ENCODE results near the gene OR11A1. TPM values are rescaled to one million over a fixed set of nuclear protein-coding genes. Genes with fewer than 3 reads are reported as not detected.

The OR11A1 gene
- under 0.01 TPM for total RNA-seq
- 0.02 TPM for polyA plus RNA-seq
- long read RNA-seq, donor 1: 0 reads
- long read RNA-seq, donor 2: 0 reads
- long read RNA-seq, donor 3: 0 reads
- long read RNA-seq, donor 4: 0 reads
- long read RNA-seq, donor 5: 0 reads
- long read RNA-seq, donor 6: 0 reads
- long read RNA-seq, donor 7, partial matches to known transcripts: 0 of 1 reads
- long read RNA-seq, donor 7, other reads (novel, unspliced or antisense): 0 of 1 reads
- long read RNA-seq, donor 8, partial matches to known transcripts: 0 of 2 reads
- long read RNA-seq, donor 8, other reads (novel, unspliced or antisense): 0 of 2 reads
- long read RNA-seq, donor 9: 0 reads
- long read RNA-seq, donor 10: 0 reads

GRCh38 chr6:29456971-29457370 lies at the start of gene OR11A1, which contains the start of gene OR2H1:
Gene OR11A1, minus strand, starts transcription at chr6:29457071. Its CDS starts 29,430 bp downstream, at chr6:29427641.
Gene OR2H1, plus strand, starts transcription at chr6:29457155. Its CDS starts 4,615 bp downstream, at chr6:29461770.
- no peak within 1 kb of the TSS for H3K27ac ChIP-seq (ENCODE audit: low read depth in 1 of 2, low read length in 1 of 2)
- no peaks in the 10 kb centered on the region for H3K4me1 ChIP-seq (ENCODE audit: control insufficient read depth in 2 of 2, insufficient read depth in 2 of 2, low read length in 2 of 2)
- no peak for DNase-seq (ENCODE audit: low read depth in 6 of 9, low spot score in 9 of 9)
- 86% methylated on average over 2 of the region's 2 CpGs for WGBS
- H3K9me3 ChIP-seq (ENCODE audit: control insufficient read depth in 2 of 2, insufficient read depth in 1 of 2, low read length in 1 of 2): no peaks in the 10 kb centered on the region
- no peaks in the 10 kb centered on the region for H3K27me3 ChIP-seq (ENCODE audit: control insufficient read depth in 2 of 2, insufficient read depth in 1 of 2, low read length in 1 of 2)
- H3K4me3 ChIP-seq (ENCODE audit: low read length in 2 of 2): no peak within 1 kb of the TSS
- H3K36me3 ChIP-seq (ENCODE audit: control insufficient read depth in 2 of 2, insufficient read depth in 2 of 2, low read length in 1 of 2): no peaks in the 10 kb centered on the region

- Histone ChIP-seq H3K4me1 (ENCODE audit: control insufficient read depth in 2 of 2, insufficient read depth in 2 of 2, low read length in 2 of 2) (no peaks in the 10 kb centered on the region), H3K27ac (ENCODE audit: low read depth in 1 of 2, low read length in 1 of 2) (no peak overlapping the region), H3K27me3 (ENCODE audit: control insufficient read depth in 2 of 2, insufficient read depth in 1 of 2, low read length in 1 of 2) (no peaks in the 10 kb centered on the region), H3K9me3 (ENCODE audit: control insufficient read depth in 2 of 2, insufficient read depth in 1 of 2, low read length in 1 of 2) (no peaks in the 10 kb centered on the region), H3K4me3 (ENCODE audit: low read length in 2 of 2) (no peak overlapping the region), H3K36me3 (ENCODE audit: control insufficient read depth in 2 of 2, insufficient read depth in 2 of 2, low read length in 1 of 2) (no peaks in the 10 kb centered on the region)
- no peak for DNase-seq (ENCODE audit: low read depth in 6 of 9, low spot score in 9 of 9)
- WGBS: 90% methylated on average over 11 of the region's 11 CpGs
These were observed 49.7 kb upstream of the OR11A1 start for GRCh38 chr6:29506446-29507067.

GRCh38 chr6:29505808-29506207 lies 48.9 kb upstream of the OR11A1 start:
- no peaks in the 10 kb centered on the region for H3K36me3 ChIP-seq (ENCODE audit: control insufficient read depth in 2 of 2, insufficient read depth in 2 of 2, low read length in 1 of 2)
- H3K4me1 ChIP-seq (ENCODE audit: control insufficient read depth in 2 of 2, insufficient read depth in 2 of 2, low read length in 2 of 2): no peaks in the 10 kb centered on the region
- WGBS: 94% methylated on average over 3 of the region's 3 CpGs
- H3K27me3 ChIP-seq (ENCODE audit: control insufficient read depth in 2 of 2, insufficient read depth in 1 of 2, low read length in 1 of 2): no peaks in the 10 kb centered on the region
- no peak overlapping the region for H3K4me3 ChIP-seq (ENCODE audit: low read length in 2 of 2)
- no peak for DNase-seq (ENCODE audit: low read depth in 6 of 9, low spot score in 9 of 9)
- H3K9me3 ChIP-seq (ENCODE audit: control insufficient read depth in 2 of 2, insufficient read depth in 1 of 2, low read length in 1 of 2): no peaks in the 10 kb centered on the region
- H3K27ac ChIP-seq (ENCODE audit: low read depth in 1 of 2, low read length in 1 of 2): no peak overlapping the region

GRCh38 chr6:29504961-29505360 lies 48.1 kb upstream of the OR11A1 start:
- no peaks in the 10 kb centered on the region for H3K36me3 ChIP-seq (ENCODE audit: control insufficient read depth in 2 of 2, insufficient read depth in 2 of 2, low read length in 1 of 2)
- no peaks in the 10 kb centered on the region for H3K4me1 ChIP-seq (ENCODE audit: control insufficient read depth in 2 of 2, insufficient read depth in 2 of 2, low read length in 2 of 2)
- H3K9me3 ChIP-seq (ENCODE audit: control insufficient read depth in 2 of 2, insufficient read depth in 1 of 2, low read length in 1 of 2): no peaks in the 10 kb centered on the region
- WGBS: 91% methylated on average over 2 of the region's 2 CpGs
- H3K27me3 ChIP-seq (ENCODE audit: control insufficient read depth in 2 of 2, insufficient read depth in 1 of 2, low read length in 1 of 2): no peaks in the 10 kb centered on the region
- no peak overlapping the region for H3K4me3 ChIP-seq (ENCODE audit: low read length in 2 of 2)
- no peak for DNase-seq (ENCODE audit: low read depth in 6 of 9, low spot score in 9 of 9)
- H3K27ac ChIP-seq (ENCODE audit: low read depth in 1 of 2, low read length in 1 of 2): no peak overlapping the region

- WGBS: 95% methylated on average over 5 of the region's 5 CpGs
These were observed 45.7 kb upstream of the OR11A1 start for GRCh38 chr6:29502597-29502996.

GRCh38 chr6:29502181-29502580 lies 45.3 kb upstream of the OR11A1 start:
- no peaks in the 10 kb centered on the region for H3K27me3 ChIP-seq (ENCODE audit: control insufficient read depth in 2 of 2, insufficient read depth in 1 of 2, low read length in 1 of 2)
- H3K4me1 ChIP-seq (ENCODE audit: control insufficient read depth in 2 of 2, insufficient read depth in 2 of 2, low read length in 2 of 2): no peaks in the 10 kb centered on the region
- no peaks in the 10 kb centered on the region for H3K36me3 ChIP-seq (ENCODE audit: control insufficient read depth in 2 of 2, insufficient read depth in 2 of 2, low read length in 1 of 2)
- H3K4me3 ChIP-seq (ENCODE audit: low read length in 2 of 2): no peak overlapping the region
- no peak overlapping the region for H3K27ac ChIP-seq (ENCODE audit: low read depth in 1 of 2, low read length in 1 of 2)
- no peaks in the 10 kb centered on the region for H3K9me3 ChIP-seq (ENCODE audit: control insufficient read depth in 2 of 2, insufficient read depth in 1 of 2, low read length in 1 of 2)
- no peak for DNase-seq (ENCODE audit: low read depth in 6 of 9, low spot score in 9 of 9)
- 96% methylated on average over 3 of the region's 3 CpGs for WGBS

More at GRCh38 chr6:29502597-29502996, 45.7 kb upstream of the OR11A1 start:
- Histone ChIP-seq H3K27ac (ENCODE audit: low read depth in 1 of 2, low read length in 1 of 2) (no peak overlapping the region), H3K4me1 (ENCODE audit: control insufficient read depth in 2 of 2, insufficient read depth in 2 of 2, low read length in 2 of 2) (no peaks in the 10 kb centered on the region), H3K4me3 (ENCODE audit: low read length in 2 of 2) (no peak overlapping the region), H3K9me3 (ENCODE audit: control insufficient read depth in 2 of 2, insufficient read depth in 1 of 2, low read length in 1 of 2) (no peaks in the 10 kb centered on the region), H3K27me3 (ENCODE audit: control insufficient read depth in 2 of 2, insufficient read depth in 1 of 2, low read length in 1 of 2) (no peaks in the 10 kb centered on the region), H3K36me3 (ENCODE audit: control insufficient read depth in 2 of 2, insufficient read depth in 2 of 2, low read length in 1 of 2) (no peaks in the 10 kb centered on the region)
- DNase-seq (ENCODE audit: low read depth in 6 of 9, low spot score in 9 of 9): no peak

- no peak for DNase-seq (ENCODE audit: low read depth in 6 of 9, low spot score in 9 of 9)
- Histone ChIP-seq H3K27ac (ENCODE audit: low read depth in 1 of 2, low read length in 1 of 2) (no peak overlapping the region), H3K27me3 (ENCODE audit: control insufficient read depth in 2 of 2, insufficient read depth in 1 of 2, low read length in 1 of 2) (no peaks in the 10 kb centered on the region), H3K4me3 (ENCODE audit: low read length in 2 of 2) (no peak overlapping the region), H3K9me3 (ENCODE audit: control insufficient read depth in 2 of 2, insufficient read depth in 1 of 2, low read length in 1 of 2) (no peaks in the 10 kb centered on the region), H3K36me3 (ENCODE audit: control insufficient read depth in 2 of 2, insufficient read depth in 2 of 2, low read length in 1 of 2) (no peaks in the 10 kb centered on the region), H3K4me1 (ENCODE audit: control insufficient read depth in 2 of 2, insufficient read depth in 2 of 2, low read length in 2 of 2) (no peaks in the 10 kb centered on the region)
- WGBS: 96% methylated on average over 6 of the region's 6 CpGs
These were observed 44.2 kb upstream of the OR11A1 start for GRCh38 chr6:29501106-29501505.

GRCh38 chr6:29500594-29500993 lies 43.7 kb upstream of the OR11A1 start:
- no peak for DNase-seq (ENCODE audit: low read depth in 6 of 9, low spot score in 9 of 9)
- H3K36me3 ChIP-seq (ENCODE audit: control insufficient read depth in 2 of 2, insufficient read depth in 2 of 2, low read length in 1 of 2): no peaks in the 10 kb centered on the region
- H3K27ac ChIP-seq (ENCODE audit: low read depth in 1 of 2, low read length in 1 of 2): no peak overlapping the region
- H3K4me3 ChIP-seq (ENCODE audit: low read length in 2 of 2): no peak overlapping the region
- no peaks in the 10 kb centered on the region for H3K4me1 ChIP-seq (ENCODE audit: control insufficient read depth in 2 of 2, insufficient read depth in 2 of 2, low read length in 2 of 2)
- no peaks in the 10 kb centered on the region for H3K27me3 ChIP-seq (ENCODE audit: control insufficient read depth in 2 of 2, insufficient read depth in 1 of 2, low read length in 1 of 2)
- no peaks in the 10 kb centered on the region for H3K9me3 ChIP-seq (ENCODE audit: control insufficient read depth in 2 of 2, insufficient read depth in 1 of 2, low read length in 1 of 2)
- 97% methylated on average over 8 of the region's 8 CpGs for WGBS

GRCh38 chr6:29499704-29500103 lies 42.8 kb upstream of the OR11A1 start:
- DNase-seq (ENCODE audit: low read depth in 6 of 9, low spot score in 9 of 9): no peak

More at GRCh38 chr6:29499704-29500103, 42.8 kb upstream of the OR11A1 start:
- Histone ChIP-seq H3K27ac (ENCODE audit: low read depth in 1 of 2, low read length in 1 of 2) (no peak overlapping the region), H3K4me1 (ENCODE audit: control insufficient read depth in 2 of 2, insufficient read depth in 2 of 2, low read length in 2 of 2) (no peaks in the 10 kb centered on the region), H3K4me3 (ENCODE audit: low read length in 2 of 2) (no peak overlapping the region), H3K36me3 (ENCODE audit: control insufficient read depth in 2 of 2, insufficient read depth in 2 of 2, low read length in 1 of 2) (no peaks in the 10 kb centered on the region), H3K9me3 (ENCODE audit: control insufficient read depth in 2 of 2, insufficient read depth in 1 of 2, low read length in 1 of 2) (no peaks in the 10 kb centered on the region), H3K27me3 (ENCODE audit: control insufficient read depth in 2 of 2, insufficient read depth in 1 of 2, low read length in 1 of 2) (no peaks in the 10 kb centered on the region)
- WGBS: 95% methylated on average over 5 of the region's 5 CpGs
